ENCODE measurements around the gene NR4A1.
A peak's percentile ranks its signal among the peaks of the same experiment; 100 is the strongest.

Gene NR4A1

GRCh38 chr12:52038447-52038846, 12.8 kb upstream of the NR4A1 start:
- peak overlapping the region; percentile 14 for H3K4me3 ChIP-seq (ENCODE audit: low read length)
- peaks cover 9% of the 10 kb centered on the region for H3K27me3 ChIP-seq (ENCODE audit: insufficient read depth, low read length)
- no peak overlapping the region for H2AFZ ChIP-seq (ENCODE audit: low read depth, low read length)

GRCh38 chr12:52041035-52041434, 10.2 kb upstream of the NR4A1 start:
- Histone ChIP-seq H3K4me3 (ENCODE audit: low read length) (no peak overlapping the region), H3K36me3 (ENCODE audit: insufficient read depth, low read length) (peaks cover 6% of the 10 kb centered on the region), H2AFZ (ENCODE audit: low read depth, low read length) (no peak overlapping the region), H3K27me3 (ENCODE audit: insufficient read depth, low read length) (no peaks in the 10 kb centered on the region), H3K9me3 (ENCODE audit: low read length) (no peaks in the 10 kb centered on the region), H3K4me1 (ENCODE audit: insufficient read depth, low read length) (peaks cover 8% of the 10 kb centered on the region)

More at GRCh38 chr12:52038447-52038846, 12.8 kb upstream of the NR4A1 start:
- Histone ChIP-seq H3K4me1 (ENCODE audit: insufficient read depth, low read length) (peaks cover 9% of the 10 kb centered on the region), H3K9me3 (ENCODE audit: low read length) (no peaks in the 10 kb centered on the region), H3K36me3 (ENCODE audit: insufficient read depth, low read length) (no peaks in the 10 kb centered on the region)

GRCh38 chr12:52041695-52042123, 9.5 kb upstream of the NR4A1 start:
- Histone ChIP-seq H2AFZ (ENCODE audit: low read depth, low read length) (no peak overlapping the region), H3K36me3 (ENCODE audit: insufficient read depth, low read length) (peaks cover 6% of the 10 kb centered on the region), H3K9me3 (ENCODE audit: low read length) (no peaks in the 10 kb centered on the region), H3K4me3 (ENCODE audit: low read length) (no peak overlapping the region), H3K27me3 (ENCODE audit: insufficient read depth, low read length) (no peaks in the 10 kb centered on the region), H3K4me1 (ENCODE audit: insufficient read depth, low read length) (peaks cover 6% of the 10 kb centered on the region)

GRCh38 chr12:52042706-52043385, 8.4 kb upstream of the NR4A1 start:
- no peak overlapping the region for H3K4me3 ChIP-seq (ENCODE audit: low read length)
- no peaks in the 10 kb centered on the region for H3K9me3 ChIP-seq (ENCODE audit: low read length)
- H3K36me3 ChIP-seq (ENCODE audit: insufficient read depth, low read length), result peaks cover 6% of the 10 kb centered on the region
- no peaks in the 10 kb centered on the region for H3K27me3 ChIP-seq (ENCODE audit: insufficient read depth, low read length)
- H3K4me1 ChIP-seq (ENCODE audit: insufficient read depth, low read length), result peaks cover 6% of the 10 kb centered on the region
- H2AFZ ChIP-seq (ENCODE audit: low read depth, low read length), result no peak overlapping the region

- H2AFZ ChIP-seq (ENCODE audit: low read depth, low read length), result no peak overlapping the region
- H3K9me3 ChIP-seq (ENCODE audit: low read length), result no peaks in the 10 kb centered on the region
- H3K4me1 ChIP-seq (ENCODE audit: insufficient read depth, low read length), result peaks cover 2% of the 10 kb centered on the region
- peaks cover 6% of the 10 kb centered on the region for H3K36me3 ChIP-seq (ENCODE audit: insufficient read depth, low read length)
- no peaks in the 10 kb centered on the region for H3K27me3 ChIP-seq (ENCODE audit: insufficient read depth, low read length)
- no peak overlapping the region for H3K4me3 ChIP-seq (ENCODE audit: low read length)
These were observed 7.6 kb upstream of the NR4A1 start for GRCh38 chr12:52043386-52044212.

GRCh38 chr12:52044292-52044983, 6.8 kb upstream of the NR4A1 start:
- Histone ChIP-seq H3K4me1 (ENCODE audit: insufficient read depth, low read length) (no peaks in the 10 kb centered on the region), H3K9me3 (ENCODE audit: low read length) (no peaks in the 10 kb centered on the region), H3K4me3 (ENCODE audit: low read length) (no peak overlapping the region), H3K36me3 (ENCODE audit: insufficient read depth, low read length) (peaks cover 6% of the 10 kb centered on the region), H3K27me3 (ENCODE audit: insufficient read depth, low read length) (no peaks in the 10 kb centered on the region), H2AFZ (ENCODE audit: low read depth, low read length) (no peak overlapping the region)

GRCh38 chr12:52045794-52046199, 5.4 kb upstream of the NR4A1 start:
- Histone ChIP-seq H3K4me1 (ENCODE audit: insufficient read depth, low read length) (peaks cover 8% of the 10 kb centered on the region), H3K4me3 (ENCODE audit: low read length) (no peak overlapping the region), H3K36me3 (ENCODE audit: insufficient read depth, low read length) (peaks cover 6% of the 10 kb centered on the region), H3K9me3 (ENCODE audit: low read length) (no peaks in the 10 kb centered on the region), H2AFZ (ENCODE audit: low read depth, low read length) (no peak overlapping the region), H3K27me3 (ENCODE audit: insufficient read depth, low read length) (no peaks in the 10 kb centered on the region)

GRCh38 chr12:52046859-52047258, 4.4 kb upstream of the NR4A1 start:
- H3K36me3 ChIP-seq (ENCODE audit: insufficient read depth, low read length), result peaks cover 6% of the 10 kb centered on the region
- no peak overlapping the region for H3K4me3 ChIP-seq (ENCODE audit: low read length)
- H3K9me3 ChIP-seq (ENCODE audit: low read length), result no peaks in the 10 kb centered on the region
- no peaks in the 10 kb centered on the region for H3K27me3 ChIP-seq (ENCODE audit: insufficient read depth, low read length)
- no peak overlapping the region for H2AFZ ChIP-seq (ENCODE audit: low read depth, low read length)
- peaks cover 9% of the 10 kb centered on the region for H3K4me1 ChIP-seq (ENCODE audit: insufficient read depth, low read length)

GRCh38 chr12:52049286-52049685, 2.0 kb upstream of the NR4A1 start:
- no peak overlapping the region for H2AFZ ChIP-seq (ENCODE audit: low read depth, low read length)
- peaks cover 9% of the 10 kb centered on the region for H3K4me1 ChIP-seq (ENCODE audit: insufficient read depth, low read length)
- H3K4me3 ChIP-seq (ENCODE audit: low read length), result no peak overlapping the region
- H3K27me3 ChIP-seq (ENCODE audit: insufficient read depth, low read length), result no peaks in the 10 kb centered on the region
- H3K9me3 ChIP-seq (ENCODE audit: low read length), result no peaks in the 10 kb centered on the region
- no peaks in the 10 kb centered on the region for H3K36me3 ChIP-seq (ENCODE audit: insufficient read depth, low read length)

- Histone ChIP-seq H3K4me3 (ENCODE audit: low read length) (no peak overlapping the region), H3K4me1 (ENCODE audit: insufficient read depth, low read length) (peaks cover 9% of the 10 kb centered on the region), H3K27me3 (ENCODE audit: insufficient read depth, low read length) (no peaks in the 10 kb centered on the region), H3K9me3 (ENCODE audit: low read length) (no peaks in the 10 kb centered on the region), H3K36me3 (ENCODE audit: insufficient read depth, low read length) (no peaks in the 10 kb centered on the region), H2AFZ (ENCODE audit: low read depth, low read length) (no peak overlapping the region)
These were observed 1.6 kb upstream of the NR4A1 start for GRCh38 chr12:52049688-52050087.

GRCh38 chr12:52050116-52050757, 1.0 kb upstream of the NR4A1 start:
- Histone ChIP-seq H3K36me3 (ENCODE audit: insufficient read depth, low read length) (peaks cover 3% of the 10 kb centered on the region), H3K4me3 (ENCODE audit: low read length) (peak overlapping the region; percentile 35), H3K27me3 (ENCODE audit: insufficient read depth, low read length) (no peaks in the 10 kb centered on the region), H2AFZ (ENCODE audit: low read depth, low read length) (no peak overlapping the region), H3K4me1 (ENCODE audit: insufficient read depth, low read length) (peaks cover 9% of the 10 kb centered on the region), H3K9me3 (ENCODE audit: low read length) (no peaks in the 10 kb centered on the region)

GRCh38 chr12:52052468-52053186, 1.4 kb downstream of the NR4A1 start:
- Histone ChIP-seq H2AFZ (ENCODE audit: low read depth, low read length) (no peak overlapping the region), H3K4me1 (ENCODE audit: insufficient read depth, low read length) (peaks cover 9% of the 10 kb centered on the region), H3K36me3 (ENCODE audit: insufficient read depth, low read length) (peaks cover 14% of the 10 kb centered on the region), H3K4me3 (ENCODE audit: low read length) (no peak overlapping the region), H3K27me3 (ENCODE audit: insufficient read depth, low read length) (no peaks in the 10 kb centered on the region), H3K9me3 (ENCODE audit: low read length) (no peaks in the 10 kb centered on the region)

Data from neuron (in vitro differentiated cells).